ENCODE data around the gene MYO15B.

- TF ChIP-seq CBFB (CRISPR knock-in tag; IDR thresholded peaks at IDR 0.05) (no peak), CHD2 (IDR thresholded peaks at IDR 0.05; ENCODE audit: low read depth, low read length) (no peak), CTCF (CRISPR knock-in tag; IDR thresholded peaks at IDR 0.05) (no peak), RORA (CRISPR knock-in tag; IDR thresholded peaks at IDR 0.05) (no peak), POLR2A (IDR thresholded peaks at IDR 0.05; ENCODE audit: insufficient read depth in 1 of 2, low read depth in 2 of 2, low read length in 2 of 2) (no peak), MEF2D (CRISPR knock-in tag; IDR thresholded peaks at IDR 0.05) (no peak), ZNF143 (CRISPR knock-in tag; IDR thresholded peaks at IDR 0.05) (no peak), ZNF101 (CRISPR knock-in tag; IDR thresholded peaks at IDR 0.05; ENCODE audit: borderline replicate concordance, low read depth) (no peak), ZNF274 (CRISPR knock-in tag; IDR thresholded peaks at IDR 0.05) (no peak), POLR2AphosphoS5 (IDR thresholded peaks at IDR 0.05; ENCODE audit: low read depth, low read length) (no peak), ZSCAN29 (CRISPR knock-in tag; conservative IDR thresholded peaks at IDR 0.05) (no peak)
- TF ChIP-seq, protein P1, sequence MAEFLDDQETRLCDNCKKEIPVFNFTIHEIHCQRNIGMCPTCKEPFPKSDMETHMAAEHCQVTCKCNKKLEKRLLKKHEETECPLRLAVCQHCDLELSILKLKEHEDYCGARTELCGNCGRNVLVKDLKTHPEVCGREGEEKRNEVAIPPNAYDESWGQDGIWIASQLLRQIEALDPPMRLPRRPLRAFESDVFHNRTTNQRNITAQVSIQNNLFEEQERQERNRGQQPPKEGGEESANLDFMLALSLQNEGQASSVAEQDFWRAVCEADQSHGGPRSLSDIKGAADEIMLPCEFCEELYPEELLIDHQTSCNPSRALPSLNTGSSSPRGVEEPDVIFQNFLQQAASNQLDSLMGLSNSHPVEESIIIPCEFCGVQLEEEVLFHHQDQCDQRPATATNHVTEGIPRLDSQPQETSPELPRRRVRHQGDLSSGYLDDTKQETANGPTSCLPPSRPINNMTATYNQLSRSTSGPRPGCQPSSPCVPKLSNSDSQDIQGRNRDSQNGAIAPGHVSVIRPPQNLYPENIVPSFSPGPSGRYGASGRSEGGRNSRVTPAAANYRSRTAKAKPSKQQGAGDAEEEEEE (CRISPR knock-in tag; IDR thresholded peaks at IDR 0.05; ENCODE audit: borderline replicate concordance): no peak
- TF ChIP-seq, protein P2, sequence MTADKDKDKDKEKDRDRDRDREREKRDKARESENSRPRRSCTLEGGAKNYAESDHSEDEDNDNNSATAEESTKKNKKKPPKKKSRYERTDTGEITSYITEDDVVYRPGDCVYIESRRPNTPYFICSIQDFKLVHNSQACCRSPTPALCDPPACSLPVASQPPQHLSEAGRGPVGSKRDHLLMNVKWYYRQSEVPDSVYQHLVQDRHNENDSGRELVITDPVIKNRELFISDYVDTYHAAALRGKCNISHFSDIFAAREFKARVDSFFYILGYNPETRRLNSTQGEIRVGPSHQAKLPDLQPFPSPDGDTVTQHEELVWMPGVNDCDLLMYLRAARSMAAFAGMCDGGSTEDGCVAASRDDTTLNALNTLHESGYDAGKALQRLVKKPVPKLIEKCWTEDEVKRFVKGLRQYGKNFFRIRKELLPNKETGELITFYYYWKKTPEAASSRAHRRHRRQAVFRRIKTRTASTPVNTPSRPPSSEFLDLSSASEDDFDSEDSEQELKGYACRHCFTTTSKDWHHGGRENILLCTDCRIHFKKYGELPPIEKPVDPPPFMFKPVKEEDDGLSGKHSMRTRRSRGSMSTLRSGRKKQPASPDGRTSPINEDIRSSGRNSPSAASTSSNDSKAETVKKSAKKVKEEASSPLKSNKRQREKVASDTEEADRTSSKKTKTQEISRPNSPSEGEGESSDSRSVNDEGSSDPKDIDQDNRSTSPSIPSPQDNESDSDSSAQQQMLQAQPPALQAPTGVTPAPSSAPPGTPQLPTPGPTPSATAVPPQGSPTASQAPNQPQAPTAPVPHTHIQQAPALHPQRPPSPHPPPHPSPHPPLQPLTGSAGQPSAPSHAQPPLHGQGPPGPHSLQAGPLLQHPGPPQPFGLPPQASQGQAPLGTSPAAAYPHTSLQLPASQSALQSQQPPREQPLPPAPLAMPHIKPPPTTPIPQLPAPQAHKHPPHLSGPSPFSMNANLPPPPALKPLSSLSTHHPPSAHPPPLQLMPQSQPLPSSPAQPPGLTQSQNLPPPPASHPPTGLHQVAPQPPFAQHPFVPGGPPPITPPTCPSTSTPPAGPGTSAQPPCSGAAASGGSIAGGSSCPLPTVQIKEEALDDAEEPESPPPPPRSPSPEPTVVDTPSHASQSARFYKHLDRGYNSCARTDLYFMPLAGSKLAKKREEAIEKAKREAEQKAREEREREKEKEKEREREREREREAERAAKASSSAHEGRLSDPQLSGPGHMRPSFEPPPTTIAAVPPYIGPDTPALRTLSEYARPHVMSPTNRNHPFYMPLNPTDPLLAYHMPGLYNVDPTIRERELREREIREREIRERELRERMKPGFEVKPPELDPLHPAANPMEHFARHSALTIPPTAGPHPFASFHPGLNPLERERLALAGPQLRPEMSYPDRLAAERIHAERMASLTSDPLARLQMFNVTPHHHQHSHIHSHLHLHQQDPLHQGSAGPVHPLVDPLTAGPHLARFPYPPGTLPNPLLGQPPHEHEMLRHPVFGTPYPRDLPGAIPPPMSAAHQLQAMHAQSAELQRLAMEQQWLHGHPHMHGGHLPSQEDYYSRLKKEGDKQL (CRISPR knock-in tag; IDR thresholded peaks at IDR 0.05; ENCODE audit: low read depth): no peak
- TF ChIP-seq, protein P3, sequence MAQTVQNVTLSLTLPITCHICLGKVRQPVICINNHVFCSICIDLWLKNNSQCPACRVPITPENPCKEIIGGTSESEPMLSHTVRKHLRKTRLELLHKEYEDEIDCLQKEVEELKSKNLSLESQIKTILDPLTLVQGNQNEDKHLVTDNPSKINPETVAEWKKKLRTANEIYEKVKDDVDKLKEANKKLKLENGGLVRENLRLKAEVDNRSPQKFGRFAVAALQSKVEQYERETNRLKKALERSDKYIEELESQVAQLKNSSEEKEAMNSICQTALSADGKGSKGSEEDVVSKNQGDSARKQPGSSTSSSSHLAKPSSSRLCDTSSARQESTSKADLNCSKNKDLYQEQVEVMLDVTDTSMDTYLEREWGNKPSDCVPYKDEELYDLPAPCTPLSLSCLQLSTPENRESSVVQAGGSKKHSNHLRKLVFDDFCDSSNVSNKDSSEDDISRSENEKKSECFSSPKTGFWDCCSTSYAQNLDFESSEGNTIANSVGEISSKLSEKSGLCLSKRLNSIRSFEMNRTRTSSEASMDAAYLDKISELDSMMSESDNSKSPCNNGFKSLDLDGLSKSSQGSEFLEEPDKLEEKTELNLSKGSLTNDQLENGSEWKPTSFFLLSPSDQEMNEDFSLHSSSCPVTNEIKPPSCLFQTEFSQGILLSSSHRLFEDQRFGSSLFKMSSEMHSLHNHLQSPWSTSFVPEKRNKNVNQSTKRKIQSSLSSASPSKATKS (CRISPR knock-in tag; IDR thresholded peaks at IDR 0.05): no peak
These were observed 21.2 kb upstream of the MYO15B start for GRCh38 chr17:75566416-75566815.

Data from HepG2 (cell line).